Prostate gland (tissue), 2 donors: ENCODE results near the gene SYMPK.

ENCODE experiments used
- POLR2AphosphoS5 ChIP-seq: sonication (generic); formaldehyde crosslinking; IDR thresholded peaks from one replicate; pipeline ENCODE4 v1.6.1; 2017; ENCODE audit warnings: antibody characterized with exemption
- TF ChIP-seq, protein P1 (sequence below), 4 experiments: fragments of 200-600 bp in 2 of 4; fragments of 450-650 bp in 2 of 4; sonication (generic) in 2 of 4; IDR thresholded peaks; 1 replicate in 3 of 4; 2 replicates in 1 of 4; pipeline ENCODE4 v1.5.1; 2016 to 2019; ENCODE audit warnings: antibody characterized with exemption in 4 of 4, mild to moderate bottlenecking in 2 of 4, moderate library complexity in 2 of 4

DNA sequence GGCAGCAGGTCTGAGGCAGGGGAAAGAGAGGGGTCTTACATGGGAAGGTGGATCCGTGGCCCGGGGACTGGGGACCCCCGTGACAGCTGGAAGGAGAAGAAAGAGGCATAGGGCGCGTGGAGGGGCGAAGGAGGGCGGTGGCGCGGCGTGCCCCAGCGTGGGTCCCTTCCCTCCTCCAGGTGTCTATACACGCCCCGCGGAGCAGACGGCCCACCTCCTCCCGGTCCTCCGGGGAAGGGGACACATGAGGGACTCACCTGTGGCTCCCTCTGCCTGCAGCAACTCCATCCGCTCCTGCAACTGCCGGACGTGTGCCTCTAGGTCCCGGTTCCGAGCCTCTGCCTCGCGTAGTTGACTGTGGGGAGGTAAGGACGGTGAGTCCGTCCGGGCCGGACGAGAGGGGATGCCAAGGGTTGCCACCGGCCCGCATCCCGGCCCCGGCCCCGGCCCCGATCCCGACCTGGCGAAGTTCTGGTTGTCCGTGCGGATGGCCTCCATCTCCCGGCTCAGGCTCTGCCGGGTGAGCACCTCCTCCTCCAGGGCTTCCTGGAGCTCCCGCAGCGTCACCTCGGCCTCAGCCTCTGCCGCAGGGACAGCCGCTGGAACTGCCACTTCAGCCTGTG, 91.5 kb downstream of the SYMPK start:
- TF ChIP-seq POLR2AphosphoS5, result no peak
- TF ChIP-seq, protein P1, sequence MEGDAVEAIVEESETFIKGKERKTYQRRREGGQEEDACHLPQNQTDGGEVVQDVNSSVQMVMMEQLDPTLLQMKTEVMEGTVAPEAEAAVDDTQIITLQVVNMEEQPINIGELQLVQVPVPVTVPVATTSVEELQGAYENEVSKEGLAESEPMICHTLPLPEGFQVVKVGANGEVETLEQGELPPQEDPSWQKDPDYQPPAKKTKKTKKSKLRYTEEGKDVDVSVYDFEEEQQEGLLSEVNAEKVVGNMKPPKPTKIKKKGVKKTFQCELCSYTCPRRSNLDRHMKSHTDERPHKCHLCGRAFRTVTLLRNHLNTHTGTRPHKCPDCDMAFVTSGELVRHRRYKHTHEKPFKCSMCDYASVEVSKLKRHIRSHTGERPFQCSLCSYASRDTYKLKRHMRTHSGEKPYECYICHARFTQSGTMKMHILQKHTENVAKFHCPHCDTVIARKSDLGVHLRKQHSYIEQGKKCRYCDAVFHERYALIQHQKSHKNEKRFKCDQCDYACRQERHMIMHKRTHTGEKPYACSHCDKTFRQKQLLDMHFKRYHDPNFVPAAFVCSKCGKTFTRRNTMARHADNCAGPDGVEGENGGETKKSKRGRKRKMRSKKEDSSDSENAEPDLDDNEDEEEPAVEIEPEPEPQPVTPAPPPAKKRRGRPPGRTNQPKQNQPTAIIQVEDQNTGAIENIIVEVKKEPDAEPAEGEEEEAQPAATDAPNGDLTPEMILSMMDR (IDR thresholded peaks at IDR 0.05), result no peak
